PC-9 (cell line): ENCODE data around the gene TBC1D28.
"Not testable (repeated sequence)": the region's sequence is repeated elsewhere in the genome, so short reads cannot be mapped to it uniquely, and the experiment has no call there.

Experiments
- CTCF ChIP-seq: fragments of 200-600 bp; sonication (generic); conservative IDR thresholded peaks from 2 replicates; pipeline ENCODE4 v1.6.1; 2017; ENCODE audit warnings: mixed run types, antibody characterized with exemption, mild to moderate bottlenecking, moderate library complexity
- EZH2 ChIP-seq: fragments of 200-600 bp; sonication (generic); IDR thresholded peaks from 2 replicates; pipeline ENCODE4 v1.8.0; 2017; ENCODE audit warnings: antibody characterized with exemption, low read depth

- not testable (repeated sequence) for TF ChIP-seq CTCF, EZH2
Observed at GRCh38 chr17:18636237-18636636, 8.0 kb downstream of the TBC1D28 start.
